Measurements from ENCODE around the gene ADAMTS17.

ADAMTS17 gene

GRCh38 chr15:100198442-100198841 is 143.3 kb downstream of the ADAMTS17 start:
- DNase-seq (ENCODE audit: low read depth): no peak

GRCh38 chr15:100196326-100197058 is 145.3 kb downstream of the ADAMTS17 start:
- no peak for DNase-seq (ENCODE audit: low read depth)

GRCh38 chr15:100194996-100195395 is 146.8 kb downstream of the ADAMTS17 start:
- no peak for DNase-seq (ENCODE audit: low read depth)

GRCh38 chr15:100193277-100193860 is 148.4 kb downstream of the ADAMTS17 start:
- no peak for DNase-seq (ENCODE audit: low read depth)

GRCh38 chr15:100192097-100193080 is 149.4 kb downstream of the ADAMTS17 start:
- no peak for DNase-seq (ENCODE audit: low read depth)

- DNase-seq (ENCODE audit: low read depth): no peak
Measured at GRCh38 chr15:100191161-100191560, 150.6 kb downstream of the ADAMTS17 start.

- no peak for DNase-seq (ENCODE audit: low read depth)
Measured at GRCh38 chr15:100190675-100191074, 151.1 kb downstream of the ADAMTS17 start.

GRCh38 chr15:100189849-100190248 is 151.9 kb downstream of the ADAMTS17 start:
- DNase-seq (ENCODE audit: low read depth): no peak

- no peak for DNase-seq (ENCODE audit: low read depth)
Measured at GRCh38 chr15:100189319-100189718, 152.5 kb downstream of the ADAMTS17 start.

- no peak for DNase-seq (ENCODE audit: low read depth)
Measured at GRCh38 chr15:100187677-100188076, 154.1 kb downstream of the ADAMTS17 start.

GRCh38 chr15:100186960-100187359 is 154.8 kb downstream of the ADAMTS17 start:
- DNase-seq (ENCODE audit: low read depth): no peak

GRCh38 chr15:100186366-100186765 is 155.4 kb downstream of the ADAMTS17 start:
- no peak for DNase-seq (ENCODE audit: low read depth)

- no peak for DNase-seq (ENCODE audit: low read depth)
Measured at GRCh38 chr15:100183921-100184495, 157.8 kb downstream of the ADAMTS17 start.

GRCh38 chr15:100180921-100181320 is 160.9 kb downstream of the ADAMTS17 start:
- no peak for DNase-seq (ENCODE audit: low read depth)

GRCh38 chr15:100175406-100176114 is 166.2 kb downstream of the ADAMTS17 start:
- no peak for DNase-seq (ENCODE audit: low read depth)

- DNase-seq (ENCODE audit: low read depth): no peak
Measured at GRCh38 chr15:100174904-100175275, 166.9 kb downstream of the ADAMTS17 start.

- DNase-seq (ENCODE audit: low read depth): no peak
Measured at GRCh38 chr15:100174159-100174903, 167.4 kb downstream of the ADAMTS17 start.

GRCh38 chr15:100172356-100173024 is 169.3 kb downstream of the ADAMTS17 start:
- DNase-seq (ENCODE audit: low read depth): no peak

GRCh38 chr15:100171411-100171810 is 170.4 kb downstream of the ADAMTS17 start:
- DNase-seq (ENCODE audit: low read depth): no peak
